OCI-LY3 (cell line): ENCODE measurements around the gene YPEL4.

ENCODE experiments used
- H2AFZ ChIP-seq: fragments of 200-600, 300-600 bp; shearing (Covaris generic); 2 replicates; pipeline ENCODE4 v1.6.0; 2014; ENCODE audit warnings: antibody characterized with exemption, low read depth, low read length
- H3K27ac ChIP-seq: fragments of 200-600, 300-600 bp; sonication (generic); 2 replicates; pipeline ENCODE4 v1.5.1; 2014; ENCODE audit warnings: mild to moderate bottlenecking, low read length, moderate library complexity, mixed read lengths
- H3K27me3 ChIP-seq: fragments of 200-600, 300-600 bp; sonication (generic); 2 replicates; pipeline ENCODE4 v1.6.1; 2014; ENCODE audit warnings: low read depth, low read length, mixed read lengths
- H3K36me3 ChIP-seq: fragments of 200-600, 300-600 bp; sonication (generic); replicated peaks from 2 replicates; pipeline ENCODE3; 2014; ENCODE audit warnings: low read depth, low read length, mixed read lengths
- H3K4me1 ChIP-seq: fragments of 300-600, 200-600 bp; sonication (generic); 2 replicates; pipeline ENCODE4 v1.6.1; 2014; ENCODE audit warnings: low read length, mixed read lengths
- H3K4me2 ChIP-seq: fragments of 200-600, 300-600 bp; sonication (generic); 2 replicates; pipeline ENCODE4 v1.6.1; 2014; ENCODE audit warnings: low read length, mixed read lengths
- H3K4me3 ChIP-seq: fragments of 300-600, 200-600 bp; sonication (generic); 2 replicates; pipeline ENCODE4 v1.5.1; 2014; ENCODE audit warnings: antibody characterized with exemption, mild to moderate bottlenecking, low read length, moderate library complexity
- H3K79me2 ChIP-seq: fragments of 300-600, 200-600 bp; shearing (Covaris generic); 2 replicates; pipeline ENCODE4 v1.6.1; 2014; ENCODE audit warnings: mild to moderate bottlenecking, low read length, mixed read lengths
- H3K9ac ChIP-seq: fragments of 300-600, 200-600 bp; shearing (Covaris generic); 2 replicates; pipeline ENCODE4 v1.6.0; 2014; ENCODE audit warnings: mild to moderate bottlenecking, low read length, moderate library complexity
- H3K9me3 ChIP-seq: fragments of 200-600, 300-600 bp; shearing (Covaris generic); 2 replicates; pipeline ENCODE4 v1.6.1; 2014; ENCODE audit warnings: low read length, mixed read lengths; ENCODE audit not compliant: insufficient read depth
- H4K20me1 ChIP-seq: fragments of 200-600, 300-600 bp; sonication (generic); 2 replicates; pipeline ENCODE4 v1.6.1; 2016; ENCODE audit warnings: low read length, mixed read lengths; ENCODE audit not compliant: insufficient read depth
- CTCF ChIP-seq: fragments of 200-600, 300-600 bp; sonication (generic); IDR thresholded peaks from 2 replicates; pipeline ENCODE4 v1.5.1; 2014; ENCODE audit warnings: antibody characterized with exemption, low read length, low read depth
- EZH2phosphoT487 ChIP-seq: fragments of 200-600 bp; shearing (Covaris generic); IDR thresholded peaks from 2 replicates; pipeline ENCODE4 v1.6.1; 2018; ENCODE audit warnings: antibody characterized with exemption, mixed run types, low read depth

YPEL4 gene

GRCh38 chr11:57644748-57645688 lies 4.7 kb downstream of the YPEL4 start:
- peaks cover 35% of the 10 kb centered on the region for H3K27me3 ChIP-seq
- peak; percentile 96 for TF ChIP-seq CTCF
- no peak for TF ChIP-seq EZH2phosphoT487
- H3K4me1 ChIP-seq = peaks cover 46% of the 10 kb centered on the region
- peak overlapping the region; percentile 68 for H3K4me3 ChIP-seq
- H3K4me2 ChIP-seq = peak overlapping the region; percentile 81
- no peaks in the 10 kb centered on the region for H3K9me3 ChIP-seq
- peak overlapping the region; percentile 49 for H2AFZ ChIP-seq
- H3K27ac ChIP-seq = no peak overlapping the region
- no peaks in the 10 kb centered on the region for H3K36me3 ChIP-seq
- no peaks in the 10 kb centered on the region for H4K20me1 ChIP-seq
- H3K9ac ChIP-seq = peak overlapping the region; percentile 41
- H3K79me2 ChIP-seq = no peaks in the 10 kb centered on the region

- Histone ChIP-seq H3K9ac (no peak overlapping the region), H2AFZ (no peak overlapping the region), H3K9me3 (no peaks in the 10 kb centered on the region), H4K20me1 (no peaks in the 10 kb centered on the region), H3K27me3 (peaks cover 30% of the 10 kb centered on the region), H3K36me3 (no peaks in the 10 kb centered on the region), H3K4me3 (no peak overlapping the region), H3K79me2 (no peaks in the 10 kb centered on the region), H3K4me1 (peaks cover 51% of the 10 kb centered on the region), H3K27ac (no peak overlapping the region), H3K4me2 (no peak overlapping the region; the same call in 1 of the 2 replicates)
- no peak for TF ChIP-seq CTCF
- TF ChIP-seq EZH2phosphoT487 = no peak
Measured at GRCh38 chr11:57643802-57644201, 5.9 kb downstream of the YPEL4 start.

- Histone ChIP-seq H4K20me1 (no peaks in the 10 kb centered on the region), H3K9me3 (no peaks in the 10 kb centered on the region), H3K79me2 (no peaks in the 10 kb centered on the region), H3K27ac (no peak overlapping the region), H3K4me2 (peak overlapping the region; percentile 41), H2AFZ (no peak overlapping the region; the same call in 1 of the 2 replicates), H3K4me3 (0 out of 2 replicates have a peak overlapping the region, but pooled peaks have one; percentile 8), H3K9ac (no peak overlapping the region), H3K36me3 (no peaks in the 10 kb centered on the region), H3K27me3 (0 out of 2 replicates have a peak, but pooled peaks cover 6% of the 10 kb centered on the region), H3K4me1 (peaks cover 41% of the 10 kb centered on the region)
- no peak for TF ChIP-seq EZH2phosphoT487
- peak; percentile 87 for TF ChIP-seq CTCF
Measured at GRCh38 chr11:57641011-57641807, 8.5 kb downstream of the YPEL4 start.
